ENCODE data around the gene GABARAP. TPM values are rescaled to one million over a fixed set of nuclear protein-coding genes. Genes with fewer than 3 reads are reported as not detected.

Gene GABARAP
- total and polyA plus RNA-seq, 2 of the 13 experiments (the other 11 are each of a cell fraction or from before 2014, with no cell fraction given), result 161 to 310 TPM

DNA sequence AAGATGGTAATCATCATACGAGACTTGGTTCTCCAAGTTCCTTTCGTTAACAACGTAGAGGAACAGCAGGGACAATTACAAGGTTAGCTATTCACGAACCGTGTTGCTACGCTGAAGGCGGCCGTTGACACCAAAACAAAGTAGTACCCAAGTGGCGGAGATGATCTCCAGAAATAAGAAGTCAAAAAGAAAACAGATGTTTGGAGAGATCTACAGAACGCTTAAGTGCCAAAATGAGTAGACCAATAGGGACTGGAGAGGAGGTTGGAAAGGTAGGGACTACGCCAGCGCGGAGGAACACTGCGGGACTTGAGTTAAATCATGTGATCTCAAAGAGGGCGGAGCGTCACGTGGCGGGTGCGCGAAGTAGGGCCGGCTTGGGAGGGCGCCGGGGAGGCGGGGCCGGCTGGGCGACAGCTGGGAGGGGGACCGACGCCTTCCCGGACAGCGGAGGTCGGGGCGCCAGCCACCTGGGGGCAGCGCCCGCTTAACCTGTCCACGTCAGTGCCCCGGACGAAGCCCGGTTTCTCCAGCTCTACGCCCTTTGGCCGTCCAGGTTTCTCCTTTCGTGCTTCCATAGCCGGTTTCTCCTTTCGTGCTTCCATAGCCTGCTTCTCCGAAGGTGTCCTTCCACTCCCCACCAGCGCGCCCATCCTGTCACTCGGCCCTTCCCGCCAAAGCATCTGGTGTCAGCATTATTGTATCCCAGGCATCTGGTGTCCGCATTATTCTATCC is 636 bp upstream of the GABARAP start (continued):
- no peak for TF ChIP-seq ZNF776 (CRISPR knock-in tag; IDR thresholded peaks at IDR 0.05)
- TF ChIP-seq GMEB1 (CRISPR knock-in tag; IDR thresholded peaks at IDR 0.05; ENCODE audit: borderline replicate concordance), result peak; percentile 74
- TF ChIP-seq, protein P1, sequence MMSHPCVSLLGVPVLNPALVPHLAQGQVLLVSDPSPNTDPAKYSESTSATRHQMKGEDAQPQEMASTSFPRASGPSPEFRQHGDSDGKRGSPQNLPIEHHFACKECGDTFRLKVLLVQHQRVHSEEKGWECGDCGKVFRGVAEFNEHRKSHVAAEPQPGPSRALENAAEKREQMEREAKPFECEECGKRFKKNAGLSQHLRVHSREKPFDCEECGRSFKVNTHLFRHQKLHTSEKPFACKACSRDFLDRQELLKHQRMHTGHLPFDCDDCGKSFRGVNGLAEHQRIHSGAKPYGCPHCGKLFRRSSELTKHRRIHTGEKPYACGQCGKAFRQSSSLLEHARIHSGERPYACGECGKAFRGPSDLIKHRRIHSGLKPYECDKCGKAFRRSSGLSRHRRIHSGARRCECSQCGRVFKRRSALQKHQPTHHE (CRISPR knock-in tag; IDR thresholded peaks at IDR 0.05; ENCODE audit: borderline replicate concordance), result peak; percentile 25; the same call in 1 of the 2 replicates
- 0 out of 2 replicates have a peak, but pooled peaks have one; percentile 51 for TF ChIP-seq U2AF2 (IDR thresholded peaks at IDR 0.05; ENCODE audit: low read depth, low read length)
- no peak for TF ChIP-seq ZNF232 (CRISPR knock-in tag; IDR thresholded peaks at IDR 0.05; ENCODE audit: borderline replicate concordance)
- TF ChIP-seq FOSL2 (CRISPR knock-in tag; IDR thresholded peaks at IDR 0.05), result peak; percentile 67
- TF ChIP-seq, protein P2, sequence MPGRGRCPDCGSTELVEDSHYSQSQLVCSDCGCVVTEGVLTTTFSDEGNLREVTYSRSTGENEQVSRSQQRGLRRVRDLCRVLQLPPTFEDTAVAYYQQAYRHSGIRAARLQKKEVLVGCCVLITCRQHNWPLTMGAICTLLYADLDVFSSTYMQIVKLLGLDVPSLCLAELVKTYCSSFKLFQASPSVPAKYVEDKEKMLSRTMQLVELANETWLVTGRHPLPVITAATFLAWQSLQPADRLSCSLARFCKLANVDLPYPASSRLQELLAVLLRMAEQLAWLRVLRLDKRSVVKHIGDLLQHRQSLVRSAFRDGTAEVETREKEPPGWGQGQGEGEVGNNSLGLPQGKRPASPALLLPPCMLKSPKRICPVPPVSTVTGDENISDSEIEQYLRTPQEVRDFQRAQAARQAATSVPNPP (CRISPR knock-in tag; IDR thresholded peaks at IDR 0.05), result 0 out of 2 replicates have a peak, but pooled peaks have one; percentile 14
- TF ChIP-seq, protein P3, sequence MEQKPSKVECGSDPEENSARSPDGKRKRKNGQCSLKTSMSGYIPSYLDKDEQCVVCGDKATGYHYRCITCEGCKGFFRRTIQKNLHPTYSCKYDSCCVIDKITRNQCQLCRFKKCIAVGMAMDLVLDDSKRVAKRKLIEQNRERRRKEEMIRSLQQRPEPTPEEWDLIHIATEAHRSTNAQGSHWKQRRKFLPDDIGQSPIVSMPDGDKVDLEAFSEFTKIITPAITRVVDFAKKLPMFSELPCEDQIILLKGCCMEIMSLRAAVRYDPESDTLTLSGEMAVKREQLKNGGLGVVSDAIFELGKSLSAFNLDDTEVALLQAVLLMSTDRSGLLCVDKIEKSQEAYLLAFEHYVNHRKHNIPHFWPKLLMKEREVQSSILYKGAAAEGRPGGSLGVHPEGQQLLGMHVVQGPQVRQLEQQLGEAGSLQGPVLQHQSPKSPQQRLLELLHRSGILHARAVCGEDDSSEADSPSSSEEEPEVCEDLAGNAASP (CRISPR knock-in tag; IDR thresholded peaks at IDR 0.05; ENCODE audit: borderline replicate concordance), result peak; percentile 68; the same call in 1 of the 2 replicates
- no peak for TF ChIP-seq REXO4 (CRISPR knock-in tag; IDR thresholded peaks at IDR 0.05; ENCODE audit: borderline replicate concordance)
- TF ChIP-seq, protein P4, sequence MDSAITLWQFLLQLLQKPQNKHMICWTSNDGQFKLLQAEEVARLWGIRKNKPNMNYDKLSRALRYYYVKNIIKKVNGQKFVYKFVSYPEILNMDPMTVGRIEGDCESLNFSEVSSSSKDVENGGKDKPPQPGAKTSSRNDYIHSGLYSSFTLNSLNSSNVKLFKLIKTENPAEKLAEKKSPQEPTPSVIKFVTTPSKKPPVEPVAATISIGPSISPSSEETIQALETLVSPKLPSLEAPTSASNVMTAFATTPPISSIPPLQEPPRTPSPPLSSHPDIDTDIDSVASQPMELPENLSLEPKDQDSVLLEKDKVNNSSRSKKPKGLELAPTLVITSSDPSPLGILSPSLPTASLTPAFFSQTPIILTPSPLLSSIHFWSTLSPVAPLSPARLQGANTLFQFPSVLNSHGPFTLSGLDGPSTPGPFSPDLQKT (CRISPR knock-in tag; IDR thresholded peaks at IDR 0.05; ENCODE audit: borderline replicate concordance), result no peak
- TF ChIP-seq, protein P5, sequence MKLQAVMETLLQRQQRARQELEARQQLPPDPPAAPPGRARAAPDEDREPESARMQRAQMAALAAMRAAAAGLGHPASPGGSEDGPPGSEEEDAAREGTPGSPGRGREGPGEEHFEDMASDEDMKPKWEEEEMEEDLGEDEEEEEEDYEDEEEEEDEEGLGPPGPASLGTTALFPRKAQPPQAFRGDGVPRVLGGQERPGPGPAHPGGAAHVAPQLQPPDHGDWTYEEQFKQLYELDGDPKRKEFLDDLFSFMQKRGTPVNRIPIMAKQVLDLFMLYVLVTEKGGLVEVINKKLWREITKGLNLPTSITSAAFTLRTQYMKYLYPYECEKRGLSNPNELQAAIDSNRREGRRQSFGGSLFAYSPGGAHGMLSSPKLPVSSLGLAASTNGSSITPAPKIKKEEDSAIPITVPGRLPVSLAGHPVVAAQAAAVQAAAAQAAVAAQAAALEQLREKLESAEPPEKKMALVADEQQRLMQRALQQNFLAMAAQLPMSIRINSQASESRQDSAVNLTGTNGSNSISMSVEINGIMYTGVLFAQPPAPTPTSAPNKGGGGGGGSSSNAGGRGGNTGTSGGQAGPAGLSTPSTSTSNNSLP (IDR thresholded peaks at IDR 0.05; ENCODE audit: low read depth, low read length), result peak; percentile 81
- TF ChIP-seq ZNF709 (CRISPR knock-in tag; IDR thresholded peaks at IDR 0.05), result peak; percentile 36; the same call in 1 of the 2 replicates
- TF ChIP-seq, protein P6, sequence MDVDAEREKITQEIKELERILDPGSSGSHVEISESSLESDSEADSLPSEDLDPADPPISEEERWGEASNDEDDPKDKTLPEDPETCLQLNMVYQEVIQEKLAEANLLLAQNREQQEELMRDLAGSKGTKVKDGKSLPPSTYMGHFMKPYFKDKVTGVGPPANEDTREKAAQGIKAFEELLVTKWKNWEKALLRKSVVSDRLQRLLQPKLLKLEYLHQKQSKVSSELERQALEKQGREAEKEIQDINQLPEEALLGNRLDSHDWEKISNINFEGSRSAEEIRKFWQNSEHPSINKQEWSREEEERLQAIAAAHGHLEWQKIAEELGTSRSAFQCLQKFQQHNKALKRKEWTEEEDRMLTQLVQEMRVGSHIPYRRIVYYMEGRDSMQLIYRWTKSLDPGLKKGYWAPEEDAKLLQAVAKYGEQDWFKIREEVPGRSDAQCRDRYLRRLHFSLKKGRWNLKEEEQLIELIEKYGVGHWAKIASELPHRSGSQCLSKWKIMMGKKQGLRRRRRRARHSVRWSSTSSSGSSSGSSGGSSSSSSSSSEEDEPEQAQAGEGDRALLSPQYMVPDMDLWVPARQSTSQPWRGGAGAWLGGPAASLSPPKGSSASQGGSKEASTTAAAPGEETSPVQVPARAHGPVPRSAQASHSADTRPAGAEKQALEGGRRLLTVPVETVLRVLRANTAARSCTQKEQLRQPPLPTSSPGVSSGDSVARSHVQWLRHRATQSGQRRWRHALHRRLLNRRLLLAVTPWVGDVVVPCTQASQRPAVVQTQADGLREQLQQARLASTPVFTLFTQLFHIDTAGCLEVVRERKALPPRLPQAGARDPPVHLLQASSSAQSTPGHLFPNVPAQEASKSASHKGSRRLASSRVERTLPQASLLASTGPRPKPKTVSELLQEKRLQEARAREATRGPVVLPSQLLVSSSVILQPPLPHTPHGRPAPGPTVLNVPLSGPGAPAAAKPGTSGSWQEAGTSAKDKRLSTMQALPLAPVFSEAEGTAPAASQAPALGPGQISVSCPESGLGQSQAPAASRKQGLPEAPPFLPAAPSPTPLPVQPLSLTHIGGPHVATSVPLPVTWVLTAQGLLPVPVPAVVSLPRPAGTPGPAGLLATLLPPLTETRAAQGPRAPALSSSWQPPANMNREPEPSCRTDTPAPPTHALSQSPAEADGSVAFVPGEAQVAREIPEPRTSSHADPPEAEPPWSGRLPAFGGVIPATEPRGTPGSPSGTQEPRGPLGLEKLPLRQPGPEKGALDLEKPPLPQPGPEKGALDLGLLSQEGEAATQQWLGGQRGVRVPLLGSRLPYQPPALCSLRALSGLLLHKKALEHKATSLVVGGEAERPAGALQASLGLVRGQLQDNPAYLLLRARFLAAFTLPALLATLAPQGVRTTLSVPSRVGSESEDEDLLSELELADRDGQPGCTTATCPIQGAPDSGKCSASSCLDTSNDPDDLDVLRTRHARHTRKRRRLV (CRISPR knock-in tag; IDR thresholded peaks at IDR 0.05), result no peak
